GM12872 (cell line): Measurements from ENCODE around the gene TFAP2C.

Source experiments
- TF ChIP-seq, protein P1 (sequence below): IDR thresholded peaks from 3 replicates; pipeline ENCODE4 v1.5.1; 2011; ENCODE audit warnings: low read depth, mild to moderate bottlenecking, low read length, moderate library complexity; ENCODE audit not compliant: insufficient read depth

TFAP2C gene

DNA sequence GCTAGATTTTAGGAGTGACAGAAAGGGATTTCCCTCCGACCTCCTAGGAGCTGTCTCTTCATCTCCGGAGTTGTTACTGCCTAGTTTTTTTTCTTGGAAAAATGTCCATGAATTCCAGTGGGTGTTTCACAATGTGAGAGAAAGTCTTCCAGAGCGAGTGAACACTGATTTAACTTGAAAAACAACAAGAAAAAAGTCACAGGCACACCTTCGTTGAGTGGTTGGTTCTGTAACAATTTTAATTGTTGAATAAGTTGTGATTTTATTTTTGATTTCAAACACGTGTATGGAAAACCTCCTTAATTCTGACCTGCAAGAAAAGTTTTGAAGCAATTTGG lies 2.9 kb downstream of the TFAP2C start:
- TF ChIP-seq, protein P1, sequence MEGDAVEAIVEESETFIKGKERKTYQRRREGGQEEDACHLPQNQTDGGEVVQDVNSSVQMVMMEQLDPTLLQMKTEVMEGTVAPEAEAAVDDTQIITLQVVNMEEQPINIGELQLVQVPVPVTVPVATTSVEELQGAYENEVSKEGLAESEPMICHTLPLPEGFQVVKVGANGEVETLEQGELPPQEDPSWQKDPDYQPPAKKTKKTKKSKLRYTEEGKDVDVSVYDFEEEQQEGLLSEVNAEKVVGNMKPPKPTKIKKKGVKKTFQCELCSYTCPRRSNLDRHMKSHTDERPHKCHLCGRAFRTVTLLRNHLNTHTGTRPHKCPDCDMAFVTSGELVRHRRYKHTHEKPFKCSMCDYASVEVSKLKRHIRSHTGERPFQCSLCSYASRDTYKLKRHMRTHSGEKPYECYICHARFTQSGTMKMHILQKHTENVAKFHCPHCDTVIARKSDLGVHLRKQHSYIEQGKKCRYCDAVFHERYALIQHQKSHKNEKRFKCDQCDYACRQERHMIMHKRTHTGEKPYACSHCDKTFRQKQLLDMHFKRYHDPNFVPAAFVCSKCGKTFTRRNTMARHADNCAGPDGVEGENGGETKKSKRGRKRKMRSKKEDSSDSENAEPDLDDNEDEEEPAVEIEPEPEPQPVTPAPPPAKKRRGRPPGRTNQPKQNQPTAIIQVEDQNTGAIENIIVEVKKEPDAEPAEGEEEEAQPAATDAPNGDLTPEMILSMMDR = no peak

DNA sequence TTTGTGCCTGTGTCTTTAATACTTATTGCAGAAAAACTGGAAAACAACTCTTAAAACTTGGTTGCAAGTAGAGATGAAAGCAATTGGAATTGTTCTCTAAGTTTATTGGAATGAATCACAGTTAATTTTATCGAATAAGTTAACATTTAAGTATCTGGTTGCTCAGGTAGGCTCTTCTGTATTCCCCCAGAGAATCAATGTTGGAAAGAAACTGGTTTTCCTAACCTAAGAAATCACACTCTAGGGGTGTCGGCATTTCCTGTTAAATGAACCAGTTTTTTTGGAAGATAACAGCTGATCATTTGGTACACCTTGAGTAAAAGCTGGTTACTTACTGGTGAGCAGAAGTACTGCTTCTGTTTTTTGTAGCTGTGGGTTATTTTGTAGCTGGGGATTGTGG lies 5.2 kb downstream of the TFAP2C start:
- TF ChIP-seq, protein P1 = no peak

DNA sequence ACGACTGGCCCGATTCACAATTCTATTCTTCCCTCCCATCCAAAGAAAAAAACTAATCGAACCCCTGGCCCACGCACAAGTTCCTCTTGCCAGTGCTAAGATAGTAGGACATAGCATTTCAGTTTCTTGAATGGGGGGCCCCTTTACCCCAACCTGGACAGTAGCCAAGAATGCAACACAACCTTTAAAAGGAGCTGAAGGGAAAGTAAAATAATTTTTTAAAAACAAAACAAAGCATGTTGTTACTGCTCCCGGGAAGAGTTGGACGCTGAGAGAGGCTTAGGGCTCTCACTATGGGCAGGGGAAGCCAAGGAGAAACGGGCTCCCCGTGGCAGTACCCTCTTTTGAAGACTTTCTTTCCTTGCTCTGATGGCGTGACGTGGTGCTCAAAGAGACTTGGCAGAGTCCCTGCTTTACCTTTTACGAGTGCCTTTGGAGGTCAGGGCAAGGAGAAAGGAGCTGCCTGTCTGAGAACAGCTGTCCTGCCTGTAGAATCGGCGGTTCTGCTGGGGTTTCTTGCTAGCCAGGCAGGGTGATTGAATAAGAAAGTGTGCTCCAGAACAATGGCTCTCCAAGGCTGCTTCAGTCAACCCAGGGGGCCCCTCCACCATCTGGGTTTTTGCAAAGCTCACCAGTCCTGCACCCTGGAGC lies 5.8 kb downstream of the TFAP2C start:
- TF ChIP-seq, protein P1 = no peak

DNA sequence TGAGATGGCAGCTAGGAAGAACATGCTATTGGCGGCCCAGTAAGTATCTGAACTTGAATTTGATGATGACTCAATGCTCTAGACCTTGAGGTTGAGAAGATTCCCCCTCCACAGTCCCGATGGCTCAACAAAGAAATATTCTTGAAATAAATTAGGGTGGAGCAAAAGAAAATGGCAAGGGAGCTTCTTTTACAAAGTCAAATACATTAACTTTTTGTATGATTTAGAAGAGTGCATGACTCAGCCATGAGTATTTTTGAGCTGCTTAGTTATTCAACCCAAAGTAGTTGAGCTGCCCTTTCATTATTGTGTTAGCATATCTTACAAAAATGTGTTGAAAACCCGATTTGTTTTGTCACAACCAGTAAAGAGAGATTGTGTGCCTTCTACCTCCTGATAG lies 7.6 kb downstream of the TFAP2C start:
- TF ChIP-seq, protein P1 = no peak

DNA sequence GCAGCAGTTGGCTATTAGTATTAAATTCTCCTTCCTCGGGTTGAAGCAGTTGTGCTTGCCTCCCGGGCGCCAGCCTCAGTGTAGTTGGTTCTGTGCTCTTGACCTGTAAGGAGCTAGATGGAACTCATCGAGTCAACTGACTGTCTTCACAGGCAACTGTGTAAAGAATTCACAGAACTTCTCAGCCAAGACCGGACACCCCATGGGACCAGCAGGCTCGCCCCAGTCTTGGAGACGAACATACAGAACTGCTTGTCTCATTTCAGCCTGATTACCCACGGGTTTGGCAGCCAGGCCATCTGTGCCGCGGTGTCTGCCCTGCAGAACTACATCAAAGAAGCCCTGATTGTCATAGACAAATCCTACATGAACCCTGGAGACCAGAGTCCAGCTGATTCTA lies 8.5 kb downstream of the TFAP2C start:
- TF ChIP-seq, protein P1 = no peak

DNA sequence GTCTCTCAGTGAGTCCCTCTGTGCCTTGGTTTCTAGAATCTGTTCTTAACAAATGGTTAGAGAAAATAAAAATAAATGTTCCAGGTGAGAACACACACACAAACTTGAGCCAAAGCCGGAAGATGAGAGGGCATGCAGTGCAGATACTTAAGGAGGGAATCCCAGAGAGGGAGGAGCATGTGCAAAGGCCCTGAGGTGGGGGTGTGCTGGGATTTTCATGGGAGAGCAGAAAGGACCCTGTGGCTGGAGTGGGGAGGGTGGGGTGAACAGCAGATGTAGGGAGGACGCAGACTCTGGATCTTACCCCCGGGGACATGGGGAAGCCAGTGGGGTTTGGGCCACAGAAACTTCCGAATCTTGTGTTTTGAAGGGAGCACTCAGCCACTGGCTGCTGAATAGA lies 17.5 kb downstream of the TFAP2C start:
- TF ChIP-seq, protein P1 = no peak

DNA sequence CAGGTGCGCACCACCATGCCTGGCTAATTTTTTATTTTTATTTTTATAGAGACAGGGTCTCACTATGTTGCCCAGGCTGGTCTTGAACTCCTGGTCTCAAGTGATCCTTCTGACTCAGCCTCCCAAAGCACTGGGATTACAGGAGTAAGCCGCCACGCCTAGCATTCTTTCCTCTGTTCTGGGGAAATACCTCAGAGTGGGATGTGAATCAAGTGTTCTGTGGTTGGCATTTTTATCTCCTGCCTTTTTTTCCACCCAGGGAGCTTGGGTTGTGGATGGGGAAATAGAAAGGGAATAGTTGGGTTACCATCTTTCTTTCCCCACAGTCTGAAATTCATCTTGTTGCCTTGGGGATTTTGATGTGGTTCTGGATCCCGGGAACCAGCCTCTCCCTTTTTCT lies 24.1 kb downstream of the TFAP2C start:
- TF ChIP-seq, protein P1 = no peak
